Fibroblast of villous mesenchyme (primary cell): ENCODE measurements around the gene PKP2. TPM values are rescaled to one million over a fixed set of nuclear protein-coding genes. Genes with fewer than 3 reads are reported as not detected.

Source experiments
- DNase-seq: peaks from one replicate; pipeline ENCODE4 v3.0.0-alpha.2; 2010; ENCODE audit warnings: low read depth
- H3K4me3 ChIP-seq: 2 replicates; pipeline ENCODE4 v1.5.1; 2011; ENCODE audit warnings: low read depth, mild to moderate bottlenecking, low read length
- CTCF ChIP-seq: IDR thresholded peaks from 2 replicates; pipeline ENCODE4 v1.5.1; 2012; ENCODE audit warnings: low read depth, mild to moderate bottlenecking, low read length; ENCODE audit not compliant: insufficient read depth
- total RNA-seq: library from RNA; depleted of rRNA; stranded (reverse); fragments of >200 nt; gene quantifications from 2 replicates; pipeline ENCODE4 v1.2.3, GENCODE V29; 2012

The PKP2 gene
- total RNA-seq, 1 donor = 9.5 TPM

GRCh38 chr12:32847287-32847686 lies 49.3 kb downstream of the PKP2 start:
- DNase-seq = no peak
- TF ChIP-seq CTCF = no peak
- no peak overlapping the region for H3K4me3 ChIP-seq

- TF ChIP-seq CTCF = no peak
These were observed 50.5 kb downstream of the PKP2 start for GRCh38 chr12:32846053-32846452.

GRCh38 chr12:32843528-32844095 lies 53.0 kb downstream of the PKP2 start:
- TF ChIP-seq CTCF = no peak
- DNase-seq = peak; percentile 18
- no peak overlapping the region for H3K4me3 ChIP-seq

More at GRCh38 chr12:32846053-32846452, 50.5 kb downstream of the PKP2 start:
- DNase-seq = no peak
- no peak overlapping the region for H3K4me3 ChIP-seq

GRCh38 chr12:32841061-32841460 lies 55.5 kb downstream of the PKP2 start:
- no peak overlapping the region for H3K4me3 ChIP-seq

GRCh38 chr12:32839828-32840227 lies 56.7 kb downstream of the PKP2 start:
- DNase-seq = no peak
- no peak for TF ChIP-seq CTCF
- no peak overlapping the region for H3K4me3 ChIP-seq

More at GRCh38 chr12:32841061-32841460, 55.5 kb downstream of the PKP2 start:
- TF ChIP-seq CTCF = no peak
- DNase-seq = no peak

GRCh38 chr12:32837974-32838373 lies 58.6 kb downstream of the PKP2 start:
- no peak for DNase-seq
- H3K4me3 ChIP-seq = no peak overlapping the region
- no peak for TF ChIP-seq CTCF

GRCh38 chr12:32836710-32837109 lies 59.9 kb downstream of the PKP2 start:
- TF ChIP-seq CTCF = no peak
- no peak overlapping the region for H3K4me3 ChIP-seq
- DNase-seq = no peak
